Liver (tissue), 9 donors: ENCODE data around the gene SPATS2L. TPM values are rescaled to one million over a fixed set of nuclear protein-coding genes. Genes with fewer than 3 reads are reported as not detected.

Source experiments
- DNase-seq: peaks from one replicate; pipeline ENCODE4 v3.0.0-alpha.2; 2017; ENCODE audit warnings: low spot score
- H3K27ac ChIP-seq, 2 donors: one replicate each; pipeline ENCODE4 v1.7.0; 2013; ENCODE audit warnings: inconsistent platforms in 2 of 2, low read length in 2 of 2, control low read depth in 1 of 2, low read depth in 1 of 2, mild to moderate bottlenecking in 1 of 2
- H3K27me3 ChIP-seq, 4 donors: one replicate each; pipeline versions ENCODE4 v1.6.1 to v1.7.0; 2013; ENCODE audit warnings: low read length in 3 of 4, inconsistent platforms in 1 of 4, mild to moderate bottlenecking in 1 of 4, moderate library complexity in 1 of 4; ENCODE audit not compliant: control insufficient read depth in 4 of 4, insufficient read depth in 4 of 4
- H3K36me3 ChIP-seq, 4 donors: one replicate each; pipeline versions ENCODE4 v1.6.1 to v1.7.0; 2013; ENCODE audit warnings: low read length in 3 of 4, mild to moderate bottlenecking in 3 of 4, low read depth in 1 of 4, moderate library complexity in 1 of 4; ENCODE audit not compliant: control insufficient read depth in 4 of 4, insufficient read depth in 3 of 4
- H3K4me1 ChIP-seq, 4 donors: one replicate each; pipeline versions ENCODE4 v1.6.1 to v1.7.0; 2013; ENCODE audit warnings: low read length in 3 of 4, mild to moderate bottlenecking in 3 of 4, moderate library complexity in 1 of 4; ENCODE audit not compliant: control insufficient read depth in 4 of 4, insufficient read depth in 4 of 4
- H3K4me3 ChIP-seq, 3 donors: one replicate each; pipeline versions ENCODE4 v1.6.1 to v1.7.0; 2013; ENCODE audit warnings: low read length in 3 of 3, control low read depth in 1 of 3, low read depth in 1 of 3, mild to moderate bottlenecking in 1 of 3
- H3K9ac ChIP-seq, 2 donors: one replicate each; pipeline ENCODE4 v1.7.0; 2013; ENCODE audit warnings: low read length in 2 of 2, mild to moderate bottlenecking in 2 of 2, moderate library complexity in 2 of 2, control low read depth in 1 of 2, low read depth in 1 of 2
- H3K9me3 ChIP-seq, 4 donors: one replicate each; pipeline versions ENCODE4 v1.6.1 to v1.7.0; 2013; ENCODE audit warnings: low read length in 3 of 4; ENCODE audit not compliant: control insufficient read depth in 4 of 4
- EGR1 ChIP-seq, 2 donors: IDR thresholded peaks; 2 replicates each; pipeline ENCODE4 v1.6.1; 2016 to 2018; ENCODE audit warnings: antibody characterized with exemption in 2 of 2, low read depth in 2 of 2
- FOXA1 ChIP-seq: IDR thresholded peaks from 2 replicates; pipeline ENCODE4 v1.6.1; 2016; ENCODE audit warnings: antibody characterized with exemption
- GABPA ChIP-seq, 2 donors: IDR thresholded peaks in 1 of 2; conservative IDR thresholded peaks in 1 of 2; 2 replicates each; pipeline ENCODE4 v1.6.1; 2016; ENCODE audit warnings: antibody characterized with exemption in 2 of 2, mild to moderate bottlenecking in 1 of 2, moderate library complexity in 1 of 2
- HNF4A ChIP-seq, 2 donors: conservative IDR thresholded peaks; 2 replicates each; pipeline ENCODE4 v1.6.1; 2016; ENCODE audit warnings: antibody characterized with exemption in 2 of 2, mild to moderate bottlenecking in 2 of 2
- HNF4G ChIP-seq: IDR thresholded peaks from 2 replicates; pipeline ENCODE4 v1.6.1; 2016; ENCODE audit warnings: antibody characterized with exemption
- JUND ChIP-seq, 2 donors: IDR thresholded peaks; 2 replicates each; pipeline ENCODE4 v1.6.1; 2016; ENCODE audit warnings: antibody characterized with exemption in 2 of 2
- RXRA ChIP-seq, 2 donors: IDR thresholded peaks; 2 replicates each; pipeline ENCODE4 v1.6.1; 2017 to 2018; ENCODE audit warnings: antibody characterized with exemption in 2 of 2, mild to moderate bottlenecking in 1 of 2
- SP1 ChIP-seq: IDR thresholded peaks from 2 replicates; pipeline ENCODE4 v1.6.1; 2018; ENCODE audit warnings: antibody characterized with exemption, mild to moderate bottlenecking
- TAF1 ChIP-seq: conservative IDR thresholded peaks from 2 replicates; pipeline ENCODE4 v1.6.1; 2016; ENCODE audit warnings: antibody characterized with exemption, mild to moderate bottlenecking
- YY1 ChIP-seq: IDR thresholded peaks from 2 replicates; pipeline ENCODE4 v1.6.1; 2016; ENCODE audit warnings: antibody characterized with exemption, mild to moderate bottlenecking
- WGBS: extraction: QIAGEN DNeasy Blood & Tissue Kit; methylation state at CpG from one replicate; pipeline ENCODE4 v1.1.7; 2013; 5-methylcytosine and 5-hydroxymethylcytosine counted together
- polyA plus RNA-seq, 2 donors: library from polyadenylated mRNA; stranded (reverse) in 1 of 2; unstranded in 1 of 2; fragments of 200-250 nt in 1 of 2; fragments of >200 nt in 1 of 2; fragmentation: Nextera tagmentation in 1 of 2; extraction: Ambion mirVana in 1 of 2; gene quantifications; one replicate each; pipeline versions ENCODE4 v1.2.1 to v1.2.3, GENCODE V29; 2013 to 2015
- total RNA-seq, 2 donors: library from RNA; depleted of rRNA; stranded (reverse); fragments of >200 nt; gene quantifications; one replicate each; pipeline ENCODE4 v1.2.3, GENCODE V29; 2014
- TF ChIP-seq, protein P1 (sequence below): IDR thresholded peaks from 2 replicates; pipeline ENCODE4 v1.6.1; 2016; ENCODE audit warnings: antibody characterized with exemption
- TF ChIP-seq, protein P2 (sequence below): fragments of 150-350 bp; IDR thresholded peaks from 2 replicates; pipeline ENCODE4 v1.5.1; 2017; ENCODE audit warnings: improper control_type of control experiment, low read depth, low read length; ENCODE audit not compliant: missing input control
- TF ChIP-seq, protein P3 (sequence below): IDR thresholded peaks from 2 replicates; pipeline ENCODE4 v1.6.1; 2016; ENCODE audit warnings: antibody characterized with exemption, mild to moderate bottlenecking
- donor health status: healthy.
- donor health status: healthy.
- donor health status: healthy.
- donor health status: healthy.
- donor health status: healthy.

Gene SPATS2L
- total and polyA plus RNA-seq, 4 donors: 31.4 to 49.9 (median 42.4) TPM

DNA sequence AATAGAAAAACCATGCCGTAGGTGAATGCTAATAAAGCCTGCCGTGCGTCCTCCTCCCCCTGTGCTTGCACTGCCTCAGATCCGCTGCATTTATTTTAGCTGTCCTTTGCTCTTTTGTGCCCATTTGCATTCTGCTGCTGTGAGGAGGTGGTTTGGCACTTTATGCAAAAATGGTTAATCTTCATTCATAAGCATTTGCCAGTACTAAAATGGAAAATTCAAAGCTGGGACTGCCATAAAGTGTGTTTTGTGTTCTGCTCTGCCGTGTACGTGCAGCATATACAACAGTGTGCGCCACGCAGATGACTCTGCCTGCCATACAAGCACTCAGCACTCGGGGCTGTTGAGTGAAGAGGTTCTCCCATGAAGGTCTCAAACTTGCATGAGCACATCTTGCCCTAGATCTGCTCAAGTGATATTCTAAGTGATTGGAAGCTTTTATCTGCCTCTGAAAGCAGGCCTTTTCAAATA, 73.6 kb downstream of the SPATS2L start:
- Histone ChIP-seq H3K27me3 (no peaks in the 10 kb centered on the region), H3K9me3 (no peaks in the 10 kb centered on the region), H3K4me3 (no peak overlapping the region), H3K9ac (no peak overlapping the region), H3K27ac (no peak overlapping the region), H3K4me1 (peaks cover 13 to 53% (median 38%) of the 10 kb centered on the region in 4 donors), H3K36me3 (no peaks in the 10 kb centered on the region)
- WGBS: 85% methylated on average over 9 of the region's 9 CpGs
- no peak for DNase-seq
- no peak for TF ChIP-seq SP1
- TF ChIP-seq, protein P1, sequence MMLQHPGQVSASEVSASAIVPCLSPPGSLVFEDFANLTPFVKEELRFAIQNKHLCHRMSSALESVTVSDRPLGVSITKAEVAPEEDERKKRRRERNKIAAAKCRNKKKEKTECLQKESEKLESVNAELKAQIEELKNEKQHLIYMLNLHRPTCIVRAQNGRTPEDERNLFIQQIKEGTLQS: no peak
- TF ChIP-seq GABPA (IDR thresholded peaks at IDR 0.05 in 1 of 2, conservative IDR thresholded peaks at IDR 0.05 in 1 of 2): no peak
- TF ChIP-seq HNF4G: no peak
- no peak for TF ChIP-seq HNF4A (conservative IDR thresholded peaks at IDR 0.05)
- TF ChIP-seq EGR1 (IDR thresholded peaks at IDR 0.05; ENCODE audit: low read depth in 2 of 2): no peak
- TF ChIP-seq JUND (IDR thresholded peaks at IDR 0.05): no peak
- TF ChIP-seq YY1: no peak
- no peak for TF ChIP-seq FOXA1
- no peak for TF ChIP-seq TAF1

DNA sequence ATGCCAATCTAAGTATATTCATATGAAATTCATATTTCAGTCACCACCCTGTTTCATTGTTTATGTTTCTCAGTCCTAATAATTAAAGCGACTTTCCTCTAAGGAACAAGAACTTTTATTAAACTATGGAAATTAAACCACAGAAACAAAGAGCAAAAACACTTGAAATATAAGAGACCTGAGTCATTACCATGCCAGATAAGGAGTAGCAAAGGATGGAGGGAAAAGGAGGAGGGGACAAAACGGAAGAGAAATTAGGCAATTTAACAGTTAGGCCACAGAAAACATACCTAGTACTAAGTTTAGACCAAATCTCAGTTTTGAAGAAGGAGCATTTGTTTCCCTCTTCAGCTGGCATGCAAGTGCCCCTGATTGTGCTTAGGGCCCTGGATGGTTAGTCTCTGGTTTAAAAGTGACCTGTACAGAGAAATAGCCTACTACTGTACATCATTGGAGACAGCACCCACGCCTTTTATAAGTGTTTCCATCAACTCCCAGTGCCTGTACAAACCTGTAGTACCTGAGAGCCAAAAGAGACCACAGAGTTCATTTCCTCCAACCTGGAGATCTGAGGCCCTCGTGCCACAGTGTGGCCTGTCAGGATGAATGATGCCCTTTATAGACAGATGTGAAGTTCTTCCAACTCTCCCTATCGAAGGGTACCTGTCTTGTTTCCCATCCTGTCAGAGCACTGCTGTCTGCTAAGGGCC, 74.5 kb downstream of the SPATS2L start:
- Histone ChIP-seq H3K4me1 (peaks cover 13 to 46% (median 32%) of the 10 kb centered on the region in 4 donors), H3K27ac (peak overlapping the region in 1 of 2 donors; percentile 1)
- TF ChIP-seq TAF1 (no peak), GABPA (IDR thresholded peaks at IDR 0.05 in 1 of 2, conservative IDR thresholded peaks at IDR 0.05 in 1 of 2) (no peak), FOXA1 (no peak), YY1 (no peak), SP1 (no peak), EGR1 (IDR thresholded peaks at IDR 0.05; ENCODE audit: low read depth in 2 of 2) (no peak), RXRA (IDR thresholded peaks at IDR 0.05) (no peak)
- TF ChIP-seq, protein P2, sequence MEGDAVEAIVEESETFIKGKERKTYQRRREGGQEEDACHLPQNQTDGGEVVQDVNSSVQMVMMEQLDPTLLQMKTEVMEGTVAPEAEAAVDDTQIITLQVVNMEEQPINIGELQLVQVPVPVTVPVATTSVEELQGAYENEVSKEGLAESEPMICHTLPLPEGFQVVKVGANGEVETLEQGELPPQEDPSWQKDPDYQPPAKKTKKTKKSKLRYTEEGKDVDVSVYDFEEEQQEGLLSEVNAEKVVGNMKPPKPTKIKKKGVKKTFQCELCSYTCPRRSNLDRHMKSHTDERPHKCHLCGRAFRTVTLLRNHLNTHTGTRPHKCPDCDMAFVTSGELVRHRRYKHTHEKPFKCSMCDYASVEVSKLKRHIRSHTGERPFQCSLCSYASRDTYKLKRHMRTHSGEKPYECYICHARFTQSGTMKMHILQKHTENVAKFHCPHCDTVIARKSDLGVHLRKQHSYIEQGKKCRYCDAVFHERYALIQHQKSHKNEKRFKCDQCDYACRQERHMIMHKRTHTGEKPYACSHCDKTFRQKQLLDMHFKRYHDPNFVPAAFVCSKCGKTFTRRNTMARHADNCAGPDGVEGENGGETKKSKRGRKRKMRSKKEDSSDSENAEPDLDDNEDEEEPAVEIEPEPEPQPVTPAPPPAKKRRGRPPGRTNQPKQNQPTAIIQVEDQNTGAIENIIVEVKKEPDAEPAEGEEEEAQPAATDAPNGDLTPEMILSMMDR: no peak
- TF ChIP-seq, protein P3, sequence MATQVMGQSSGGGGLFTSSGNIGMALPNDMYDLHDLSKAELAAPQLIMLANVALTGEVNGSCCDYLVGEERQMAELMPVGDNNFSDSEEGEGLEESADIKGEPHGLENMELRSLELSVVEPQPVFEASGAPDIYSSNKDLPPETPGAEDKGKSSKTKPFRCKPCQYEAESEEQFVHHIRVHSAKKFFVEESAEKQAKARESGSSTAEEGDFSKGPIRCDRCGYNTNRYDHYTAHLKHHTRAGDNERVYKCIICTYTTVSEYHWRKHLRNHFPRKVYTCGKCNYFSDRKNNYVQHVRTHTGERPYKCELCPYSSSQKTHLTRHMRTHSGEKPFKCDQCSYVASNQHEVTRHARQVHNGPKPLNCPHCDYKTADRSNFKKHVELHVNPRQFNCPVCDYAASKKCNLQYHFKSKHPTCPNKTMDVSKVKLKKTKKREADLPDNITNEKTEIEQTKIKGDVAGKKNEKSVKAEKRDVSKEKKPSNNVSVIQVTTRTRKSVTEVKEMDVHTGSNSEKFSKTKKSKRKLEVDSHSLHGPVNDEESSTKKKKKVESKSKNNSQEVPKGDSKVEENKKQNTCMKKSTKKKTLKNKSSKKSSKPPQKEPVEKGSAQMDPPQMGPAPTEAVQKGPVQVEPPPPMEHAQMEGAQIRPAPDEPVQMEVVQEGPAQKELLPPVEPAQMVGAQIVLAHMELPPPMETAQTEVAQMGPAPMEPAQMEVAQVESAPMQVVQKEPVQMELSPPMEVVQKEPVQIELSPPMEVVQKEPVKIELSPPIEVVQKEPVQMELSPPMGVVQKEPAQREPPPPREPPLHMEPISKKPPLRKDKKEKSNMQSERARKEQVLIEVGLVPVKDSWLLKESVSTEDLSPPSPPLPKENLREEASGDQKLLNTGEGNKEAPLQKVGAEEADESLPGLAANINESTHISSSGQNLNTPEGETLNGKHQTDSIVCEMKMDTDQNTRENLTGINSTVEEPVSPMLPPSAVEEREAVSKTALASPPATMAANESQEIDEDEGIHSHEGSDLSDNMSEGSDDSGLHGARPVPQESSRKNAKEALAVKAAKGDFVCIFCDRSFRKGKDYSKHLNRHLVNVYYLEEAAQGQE: no peak

More for the DNA sequence above, 74.5 kb downstream of the SPATS2L start:
- DNase-seq: no peak
- Histone ChIP-seq H3K9ac (no peak overlapping the region), H3K9me3 (no peaks in the 10 kb centered on the region), H3K27me3 (no peaks in the 10 kb centered on the region), H3K36me3 (no peaks in the 10 kb centered on the region), H3K4me3 (no peak overlapping the region)
- 85% methylated on average over 5 of the region's 5 CpGs for WGBS
